LNCAP (cell line): ENCODE measurements around the gene CLNS1A.

Experiments used
- CTCF ChIP-seq: fragments of 450-650 bp; IDR thresholded peaks from 2 replicates; pipeline ENCODE4 v1.5.1; 2017; ENCODE audit warnings: mild to moderate bottlenecking

CLNS1A gene

GRCh38 chr11:77609234-77609633, 28.4 kb downstream of the CLNS1A start:
- no peak for TF ChIP-seq CTCF

- no peak for TF ChIP-seq CTCF
These were observed 33.3 kb downstream of the CLNS1A start for GRCh38 chr11:77604281-77604680.

- TF ChIP-seq CTCF = no peak
These were observed 35.1 kb downstream of the CLNS1A start for GRCh38 chr11:77602381-77603088.

- no peak for TF ChIP-seq CTCF
These were observed 39.4 kb downstream of the CLNS1A start for GRCh38 chr11:77598195-77598594.

DNA sequence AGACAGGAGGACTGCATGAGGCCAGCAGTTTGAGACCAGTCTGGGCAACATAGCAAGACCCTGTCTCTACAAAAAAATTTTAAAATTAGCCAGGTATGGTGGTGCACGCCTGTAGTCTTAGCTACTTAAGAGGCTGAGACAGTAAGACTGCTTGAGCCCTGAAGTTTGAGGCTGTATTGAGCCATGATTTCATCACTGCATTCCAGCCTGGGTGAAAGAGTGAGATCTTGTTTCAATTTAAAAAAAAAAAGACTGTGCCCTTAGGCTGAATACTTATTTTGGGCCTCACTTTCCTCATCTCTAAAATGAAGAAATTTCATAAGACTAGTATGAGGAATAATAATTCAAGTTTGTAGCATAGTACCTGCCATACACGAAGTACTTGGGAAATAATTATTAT, 41.0 kb downstream of the CLNS1A start:
- TF ChIP-seq CTCF = no peak

DNA sequence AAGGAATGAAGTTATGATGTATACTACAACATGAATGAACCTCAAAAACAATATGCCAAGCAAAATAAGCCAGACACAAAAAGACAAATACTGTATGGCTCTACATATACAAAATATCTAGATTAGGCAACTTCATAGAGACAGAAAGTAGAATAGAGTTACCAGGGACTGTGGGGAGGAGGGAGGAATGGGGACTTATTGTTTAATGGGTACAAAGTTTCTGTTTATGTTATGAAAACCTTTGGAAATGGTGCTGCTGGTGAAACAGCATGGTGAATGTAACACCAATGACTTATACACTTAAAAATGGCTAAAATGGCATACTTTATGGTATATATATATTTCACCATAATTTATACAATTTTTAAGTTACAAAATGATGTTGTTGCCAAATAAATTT, 43.7 kb downstream of the CLNS1A start:
- TF ChIP-seq CTCF = no peak

GRCh38 chr11:77592727-77593126, 44.9 kb downstream of the CLNS1A start:
- no peak for TF ChIP-seq CTCF
